Inflammatory macrophage treated with lipopolysaccharide for 1 hour (primary cell): ENCODE data around the gene C1QTNF9B.
"Not testable (repeated sequence)": the region's sequence is repeated elsewhere in the genome, so short reads cannot be mapped to it uniquely, and the experiment has no call there.

Experiments used
- DNase-seq, 2 donors: peaks; one replicate each; pipeline ENCODE4 v3.0.0-alpha.2; 2020 to 2022

The C1QTNF9B gene

GRCh38 chr13:23889615-23890607 is 7.4 kb downstream of the C1QTNF9B start:
- peak in 1 of 2 donors; percentile 51 for DNase-seq

DNA sequence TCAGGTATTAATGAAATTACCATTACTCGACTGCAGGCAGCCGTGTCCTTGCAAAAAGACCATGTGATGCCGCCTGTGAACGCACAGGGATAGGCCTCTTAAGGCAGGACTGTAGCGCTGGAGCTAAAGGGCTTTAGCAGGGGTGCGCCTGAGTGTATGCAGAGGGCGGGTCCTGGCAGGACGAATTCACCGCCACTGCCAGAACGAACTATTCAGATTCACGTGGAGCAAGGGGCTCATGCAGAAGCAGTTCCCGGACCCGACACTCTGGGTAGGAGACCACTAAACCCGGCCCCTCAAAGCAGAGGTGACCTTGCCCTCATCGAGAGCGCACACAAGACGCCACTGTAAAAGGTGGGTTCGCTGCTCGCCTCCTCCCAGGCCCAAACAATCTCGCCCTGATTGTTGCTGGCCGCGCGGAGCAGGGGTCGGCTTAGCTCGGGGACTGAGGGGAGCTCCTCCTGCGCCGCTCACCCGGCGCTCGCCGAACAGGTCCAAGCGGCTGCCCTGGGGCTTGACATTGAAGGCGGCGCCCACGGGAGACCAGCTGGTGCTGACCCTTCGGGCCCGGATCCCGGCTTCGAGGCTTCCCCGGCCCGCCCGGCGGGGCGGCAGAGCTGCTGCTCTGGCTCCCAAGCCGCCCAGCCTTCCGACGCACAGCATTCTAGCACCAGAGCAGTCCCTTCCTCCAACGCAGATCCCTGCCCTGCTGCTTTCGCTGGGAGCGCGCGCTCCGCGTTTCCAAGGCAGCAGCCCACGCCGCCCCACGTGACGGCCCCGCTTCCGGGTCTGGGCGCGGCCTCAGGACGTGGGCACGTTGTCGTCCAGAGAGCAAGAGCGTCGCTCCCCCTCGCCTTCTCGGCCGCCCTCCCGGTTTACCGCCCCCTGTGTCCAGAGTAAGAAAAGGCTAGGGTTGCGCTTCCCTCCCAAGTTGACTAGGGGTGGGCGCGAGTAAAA is 8.4 kb downstream of the C1QTNF9B start, which contains the start of gene MIPEP:
Gene MIPEP (minus strand): TSS at position 743 of the 957 bp plus-strand sequence. CDS start 80 bp downstream, at position 663.
- peak; percentile 97 to 98 for DNase-seq

DNA sequence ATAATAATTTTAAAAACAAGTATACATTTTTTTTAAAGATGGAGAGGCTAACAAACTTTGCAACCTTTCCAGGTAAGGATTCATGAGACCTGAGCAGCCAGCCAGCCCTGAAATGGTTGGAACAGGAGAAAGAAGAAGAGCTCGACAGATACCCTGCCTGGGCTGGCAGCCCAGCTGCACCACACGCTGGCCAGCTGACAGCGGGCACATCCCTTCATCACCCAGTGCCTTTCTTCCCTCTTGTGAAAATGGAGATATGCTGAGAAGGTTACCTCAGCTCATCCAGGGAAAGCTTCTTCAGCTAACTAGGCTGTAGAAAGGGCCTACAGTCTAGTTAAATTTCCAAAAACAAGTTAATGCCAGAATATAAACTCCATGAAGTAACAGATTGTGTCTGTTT is 12.9 kb downstream of the C1QTNF9B start:
- not testable (repeated sequence) for DNase-seq

DNA sequence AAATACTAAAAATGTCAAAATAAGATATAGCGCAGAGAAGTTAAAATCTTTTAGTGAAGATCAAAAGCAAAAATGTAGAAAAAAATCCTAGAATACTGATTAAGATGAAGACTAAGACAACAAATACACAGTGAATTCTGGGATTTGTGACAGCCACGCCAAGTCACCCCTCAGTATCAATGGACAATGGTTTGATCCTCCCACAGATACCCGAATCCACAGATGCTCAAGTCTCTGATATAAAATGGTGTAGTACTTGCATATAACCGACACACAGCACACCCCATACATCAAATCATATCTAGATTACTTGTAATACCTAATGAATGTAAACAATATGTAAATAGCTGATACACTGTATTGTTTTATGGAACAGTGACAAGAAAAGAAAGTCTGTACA is 14.0 kb downstream of the C1QTNF9B start:
- no peak for DNase-seq

GRCh38 chr13:23881402-23881800 is 15.9 kb downstream of the C1QTNF9B start:
- DNase-seq, result not testable (repeated sequence)

DNA sequence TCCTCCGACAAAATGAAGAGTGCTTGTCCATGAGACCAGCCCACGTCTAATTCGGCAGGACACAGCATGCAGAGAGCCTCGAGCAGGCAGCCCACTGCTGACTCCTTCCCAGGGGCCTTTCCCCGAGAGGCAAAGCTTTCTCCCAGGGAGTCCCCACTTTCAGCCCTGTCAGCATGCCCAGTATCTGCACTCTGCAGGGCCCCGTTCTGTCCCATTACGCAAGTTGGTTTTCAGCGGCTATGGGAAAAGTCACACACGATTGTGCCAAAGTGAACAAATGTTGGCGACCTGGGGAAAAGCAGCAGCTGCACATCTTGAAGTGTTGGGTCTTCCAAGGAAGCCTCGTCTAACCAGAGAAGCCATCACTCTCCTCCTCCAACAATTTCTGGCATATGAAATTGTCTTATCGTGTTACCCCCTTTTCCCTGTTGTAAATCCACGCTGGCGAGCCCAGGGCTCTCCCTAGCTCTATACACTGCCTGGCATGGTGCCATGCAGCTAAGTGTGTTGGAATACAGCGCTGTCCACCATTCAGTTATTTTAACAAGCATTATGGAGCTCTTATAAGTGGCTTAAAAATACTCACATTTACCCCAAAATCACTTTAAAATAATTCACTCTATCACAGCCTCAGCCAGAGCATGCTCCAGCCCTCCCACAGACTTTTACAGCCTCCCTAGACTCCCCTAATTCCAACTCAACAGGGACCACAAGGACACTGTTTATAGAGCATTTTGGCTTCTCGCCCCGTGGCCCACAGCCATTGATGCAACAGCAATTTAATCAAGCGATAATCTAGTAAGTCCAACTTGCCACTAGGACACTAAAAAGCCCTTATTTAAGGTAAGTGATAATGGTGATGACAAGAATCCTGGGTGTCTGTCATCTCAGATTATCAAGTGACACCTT is 16.6 kb downstream of the C1QTNF9B start:
- not testable (repeated sequence) for DNase-seq

DNA sequence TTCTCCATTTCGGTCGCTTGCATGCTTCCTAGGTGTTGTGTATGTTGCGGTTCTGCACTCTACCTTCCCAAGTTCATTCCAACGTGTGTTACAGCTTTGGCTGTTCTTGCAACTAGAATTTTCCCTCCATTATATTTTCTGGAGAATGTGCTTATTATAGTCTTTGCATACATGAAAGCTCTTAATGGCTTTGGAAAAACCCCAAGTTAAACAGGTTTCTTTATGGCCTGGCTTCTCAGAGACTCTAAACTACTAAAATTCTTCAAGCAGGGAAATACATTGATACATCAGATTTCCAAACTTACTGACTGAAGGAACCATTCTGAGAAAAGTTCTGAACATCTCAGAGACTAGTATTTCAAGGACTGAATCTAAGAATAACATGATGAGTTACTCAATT is 20.0 kb downstream of the C1QTNF9B start:
- no peak for DNase-seq

DNA sequence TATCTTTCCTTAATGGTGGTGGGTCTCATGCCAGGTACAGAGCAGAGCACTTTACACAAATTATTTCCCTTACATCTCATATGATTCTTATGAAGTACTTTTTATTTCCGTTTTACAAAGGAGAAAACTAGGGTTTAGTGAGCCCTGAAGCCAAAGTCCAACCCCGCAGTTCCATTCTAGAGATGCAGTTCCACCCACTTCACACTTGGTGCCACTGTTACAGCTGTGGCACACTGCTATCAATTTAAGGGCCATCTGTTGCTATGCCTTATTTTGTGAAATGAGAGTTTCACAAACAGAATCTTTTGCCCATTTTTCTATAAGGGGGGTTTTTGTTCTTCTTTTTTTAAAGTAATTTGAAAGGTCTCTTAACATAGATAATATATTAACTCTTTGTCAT is 21.0 kb downstream of the C1QTNF9B start:
- DNase-seq, result no peak

DNA sequence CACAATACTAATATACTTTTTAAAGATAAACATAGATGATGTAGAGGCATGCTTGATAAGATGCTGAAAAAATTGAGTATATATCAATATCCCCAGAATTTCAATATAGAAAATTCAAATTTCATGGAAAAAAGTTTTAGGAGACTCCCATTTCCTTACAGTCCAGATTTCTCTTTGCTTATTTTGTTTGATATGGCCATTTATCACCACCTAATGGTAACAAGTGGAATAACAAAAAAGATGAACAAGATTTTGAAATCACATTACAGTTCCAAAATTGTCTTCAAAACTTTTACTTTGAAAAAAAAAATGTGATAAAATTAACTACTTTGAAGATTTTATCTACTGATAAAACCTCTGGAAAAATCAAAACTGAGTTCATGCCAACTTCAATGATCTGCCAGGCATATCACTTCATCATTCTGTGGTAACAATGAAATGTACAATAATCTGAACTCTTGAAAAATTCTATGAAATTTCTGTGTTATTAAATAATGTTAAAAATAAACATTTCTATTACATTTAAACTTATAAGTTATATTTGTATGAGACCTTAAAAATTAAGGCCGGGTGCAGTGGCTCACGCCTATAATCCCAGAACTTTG is 25.6 kb downstream of the C1QTNF9B start:
- DNase-seq, result peak; percentile 13 to 29

- no peak for DNase-seq
Measured at GRCh38 chr13:23870356-23871140, 26.8 kb downstream of the C1QTNF9B start.

GRCh38 chr13:23868521-23868920 is 28.8 kb downstream of the C1QTNF9B start:
- no peak for DNase-seq

DNA sequence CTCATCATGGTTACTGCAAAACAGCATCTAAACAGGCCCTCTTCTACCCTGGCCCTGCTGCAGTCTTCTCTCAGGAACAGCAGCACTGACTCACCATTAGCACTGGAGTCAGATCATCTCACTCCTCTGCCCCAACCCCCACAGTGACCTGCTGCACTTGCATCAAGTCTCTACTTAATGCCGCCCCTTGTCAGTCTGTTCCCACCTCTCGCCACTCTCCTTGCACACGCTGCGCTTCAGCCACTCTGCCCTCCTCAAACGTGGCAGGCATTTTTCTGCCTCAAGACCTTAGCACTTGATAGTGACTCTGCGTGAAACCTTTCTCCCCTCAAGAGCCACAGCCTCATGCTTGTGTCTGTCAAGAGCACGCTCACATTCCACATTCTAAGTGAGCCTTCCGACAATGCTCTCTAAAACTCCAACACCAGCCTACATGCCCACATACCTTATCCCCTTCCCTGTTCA is 30.2 kb downstream of the C1QTNF9B start:
- DNase-seq, result no peak

DNA sequence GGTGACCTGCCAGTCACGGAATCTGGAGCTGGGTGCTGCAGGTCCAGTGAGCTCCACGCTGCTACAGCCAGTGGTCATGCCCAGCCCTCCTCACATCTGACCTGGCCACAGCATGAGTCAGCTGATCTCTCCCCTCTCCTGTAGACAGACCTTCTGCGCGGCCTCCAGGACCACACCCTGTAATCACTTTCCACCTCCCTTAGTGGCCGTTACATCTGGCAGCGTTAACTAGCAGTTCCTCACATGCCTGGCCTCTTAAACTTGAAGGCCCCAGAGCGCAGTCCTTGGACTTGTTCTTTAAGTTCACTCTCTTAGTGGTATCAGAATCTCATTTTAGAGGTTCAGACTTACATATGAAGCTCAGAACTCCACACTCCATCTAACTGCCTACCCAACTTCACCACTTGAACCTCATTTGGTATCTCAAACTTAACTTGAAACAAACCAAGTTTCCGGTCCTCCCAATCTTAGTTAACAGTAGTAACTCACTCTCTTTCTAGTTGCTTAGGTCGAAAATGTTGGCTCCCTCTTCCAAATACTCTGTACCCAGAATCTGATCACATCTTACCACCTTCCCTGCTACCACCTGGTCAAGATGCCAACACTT is 30.8 kb downstream of the C1QTNF9B start:
- no peak for DNase-seq

DNA sequence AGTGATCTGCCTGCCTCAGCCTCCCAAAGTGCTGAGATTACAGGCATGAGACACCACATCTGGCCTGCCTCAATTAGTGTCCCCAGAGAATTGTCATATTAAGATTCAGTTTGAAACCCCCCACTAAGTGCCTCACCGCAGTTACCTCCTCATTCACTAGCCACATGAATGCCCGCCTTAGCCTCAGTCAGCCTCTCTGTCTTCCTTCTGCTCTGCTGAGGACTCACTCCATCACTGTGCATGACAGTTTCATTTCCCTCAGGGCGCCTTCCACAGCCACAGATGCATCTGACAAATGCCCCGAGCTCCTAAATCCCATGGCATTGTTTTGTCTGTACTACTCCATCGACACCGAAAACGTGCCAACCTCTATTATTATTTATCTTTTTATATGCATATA is 31.4 kb downstream of the C1QTNF9B start:
- no peak for DNase-seq

- DNase-seq, result no peak
Measured at GRCh38 chr13:23865026-23865425, 32.3 kb downstream of the C1QTNF9B start.

- DNase-seq, result no peak
Measured at GRCh38 chr13:23861310-23861709, 36.0 kb downstream of the C1QTNF9B start.

DNA sequence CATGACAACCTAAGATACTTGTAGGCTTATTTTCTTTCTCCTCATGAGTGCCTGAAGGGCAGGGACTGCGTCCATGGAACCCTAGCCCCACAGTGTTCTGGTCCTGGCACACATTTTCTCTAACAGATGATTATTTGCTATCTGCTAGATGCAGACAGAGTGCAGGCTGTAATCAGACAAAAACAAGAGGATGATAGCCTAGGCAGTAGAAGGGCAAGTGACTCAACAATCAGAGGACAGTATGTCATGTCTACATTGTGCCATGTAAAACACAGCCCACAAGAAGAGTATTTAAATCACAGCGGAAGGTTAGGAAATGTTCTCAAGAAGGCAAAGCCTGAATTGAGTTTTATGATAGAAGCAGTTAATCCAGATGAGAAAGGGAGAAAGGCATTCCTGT is 37.4 kb downstream of the C1QTNF9B start:
- DNase-seq, result no peak

DNA sequence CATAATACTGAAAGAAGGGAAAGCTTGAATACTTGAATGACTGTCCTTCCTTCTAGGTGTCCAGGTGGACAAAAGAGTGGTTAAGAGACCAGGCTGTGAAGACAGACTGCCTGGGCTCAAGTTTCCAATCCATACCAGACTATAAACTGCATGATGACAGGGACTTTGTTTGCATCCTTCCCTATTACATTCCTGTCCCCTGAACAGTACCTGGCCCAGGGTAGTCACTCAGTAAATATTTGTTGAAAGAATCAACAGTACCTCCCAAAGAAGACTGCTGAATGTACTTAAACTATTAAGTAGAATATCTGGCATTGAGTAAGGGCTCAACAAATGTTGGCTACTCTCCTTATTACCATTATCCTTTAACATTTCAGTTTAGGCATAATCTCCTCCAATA is 37.8 kb downstream of the C1QTNF9B start:
- no peak for DNase-seq

DNA sequence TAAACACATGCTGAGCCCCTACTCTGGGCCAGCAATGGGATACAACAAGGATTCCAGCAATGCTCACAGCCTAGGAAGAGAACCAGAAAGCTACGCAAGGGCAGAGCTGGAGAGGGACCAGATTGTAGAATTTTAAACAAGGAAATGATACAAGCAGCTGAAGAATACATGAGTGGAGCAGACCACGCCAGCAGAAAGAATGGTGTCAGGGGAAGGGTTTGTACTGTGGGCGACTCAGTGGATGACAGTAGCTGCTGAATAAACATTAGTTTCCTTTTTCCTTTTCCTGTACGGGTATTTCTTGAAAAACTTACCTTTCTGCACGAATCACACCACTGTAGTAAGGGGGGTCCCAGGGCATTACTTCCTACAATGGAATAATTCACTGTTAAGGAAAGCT is 38.8 kb downstream of the C1QTNF9B start:
- no peak for DNase-seq
